Psoas muscle (tissue), 8 donors: ENCODE data around the gene TGM6. TPM values are rescaled to one million over a fixed set of nuclear protein-coding genes. Genes with fewer than 3 reads are reported as not detected.

Source experiments
- ATAC-seq, 4 donors: fragments of 200-7000 bp; cut with Tn5 transposase; one replicate each; pipeline ENCODE4 v1.9.1; 2020; ENCODE audit warnings: moderate library complexity in 3 of 4, mild to moderate bottlenecking in 2 of 4
- DNase-seq, 2 donors: peaks; one replicate each; pipeline ENCODE4 v3.0.0-alpha.2; 2020
- H3K27ac ChIP-seq: fragments of 200-600 bp; one replicate; pipeline ENCODE4 v1.8.0; 2022
- H3K27me3 ChIP-seq, 3 donors: fragments of 200-600 bp in 1 of 3; one replicate each; pipeline versions ENCODE4 v1.6.1 to v1.8.0; 2013 to 2022; ENCODE audit warnings: low read length in 2 of 3, mild to moderate bottlenecking in 2 of 3, moderate library complexity in 1 of 3; ENCODE audit not compliant: insufficient read depth in 3 of 3
- H3K36me3 ChIP-seq, 2 donors: fragments of 200-600 bp in 1 of 2; one replicate each; pipeline versions ENCODE4 v1.6.1 to v1.8.0; 2013 to 2022; ENCODE audit warnings: low read depth in 1 of 2, mild to moderate bottlenecking in 1 of 2, moderate library complexity in 1 of 2; ENCODE audit not compliant: insufficient read depth in 1 of 2
- H3K4me1 ChIP-seq: fragments of 200-600 bp; one replicate; pipeline ENCODE4 v1.8.0; 2022
- H3K4me3 ChIP-seq: fragments of 200-600 bp; one replicate; pipeline ENCODE4 v1.8.0; 2022; ENCODE audit warnings: mild to moderate bottlenecking
- H3K9me3 ChIP-seq: fragments of 200-600 bp; one replicate; pipeline ENCODE4 v1.8.0; 2022
- WGBS, 3 donors: extraction: QIAGEN DNeasy Blood & Tissue Kit; methylation state at CpG; one replicate each; pipeline versions ENCODE4 v1.1.6 to v1.1.7; 2013; 5-methylcytosine and 5-hydroxymethylcytosine counted together
- intact Hi-C, 2 donors: fragments of 100-400 bp; cut with DNase I; formaldehyde crosslinking; loops; one replicate each; pipeline versions ENCODE4 v1.11.0 to v1.14.2; 2022
- long read RNA-seq, 2 donors: library from polyadenylated mRNA; unstranded; transcript quantifications; one replicate each; pipeline ENCODE4 v2.0.0, GENCODE V29; 2021
- polyA plus RNA-seq, 3 donors: library from polyadenylated mRNA; stranded (reverse); fragments of 200-250 nt; gene quantifications; one replicate each; pipeline ENCODE4 v1.2.3, GENCODE V29; 2013
- total RNA-seq, 4 donors: library from RNA; stranded (reverse); fragmentation: NEBNext Ultra II Directional in 2 of 4; extraction: Animal tissue kit (Norgen Biotek cat#: 25700) in 2 of 4; gene quantifications; one replicate each; pipeline versions ENCODE4 v1.2.1 to v1.2.4, GENCODE V29; 2021 to 2023
- TF ChIP-seq, protein P1 (sequence below): fragments of 200-600 bp; IDR thresholded peaks from one replicate; pipeline ENCODE4 v1.8.0; 2022; ENCODE audit warnings: antibody characterized with exemption
- donor health status: healthy with polysubstance abuse.
- donor health status: DM: no; HTN: no; CAD: no; lungs with moderate emphysema.
- donor health status: Bipolar disorder and iron deficiency.
- donor health status: healthy.
- donor health status: DM: yes; HTN: yes; CAD: no.
- donor health status: DM: no; HTN: no; CAD: no.
- donor health status: DM: no; HTN: no; CAD: no.
- donor health status: DM: yes; HTN: yes; CAD: no.

The TGM6 gene
- total RNA-seq (not detected), polyA plus RNA-seq (not detected)
- long read RNA-seq, donor 1: 0 reads
- long read RNA-seq, donor 2: 0 reads

DNA sequence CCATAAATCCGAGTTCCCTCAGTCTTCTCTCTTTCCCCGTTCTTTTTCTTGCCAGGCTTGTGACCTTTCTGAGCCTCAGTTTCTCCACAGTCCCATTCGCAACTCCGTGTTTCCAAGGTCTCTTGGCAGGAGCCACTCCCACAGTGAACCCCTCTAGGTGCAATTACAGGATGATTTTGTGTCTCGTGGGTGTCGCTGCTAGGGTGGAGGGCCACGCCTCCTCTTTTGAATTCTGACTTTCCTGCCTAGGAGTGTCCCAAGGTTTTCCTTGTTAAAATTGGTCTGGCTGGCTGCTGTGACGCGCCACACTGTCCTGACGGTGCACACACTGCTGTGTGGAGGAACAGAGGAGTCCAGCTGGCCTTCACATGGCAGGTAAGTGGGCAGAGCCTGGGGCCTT lies at the start of gene TGM6:
TGM6 (plus strand) TSS at position 301 of the 400 bp plus-strand sequence; CDS start at position 369, 68 bp downstream.
- H3K36me3 ChIP-seq: no peaks in the 10 kb centered on the region
- ATAC-seq (no peak), DNase-seq (no peak)
- no peaks in the 10 kb centered on the region for H3K9me3 ChIP-seq
- intact Hi-C loops: no loop called here
- no peak within 1 kb of the TSS for H3K4me3 ChIP-seq
- no peaks in the 10 kb centered on the region for H3K27me3 ChIP-seq
- 81 to 84% (median 83%) methylated on average over 10 of the region's 10 CpGs for WGBS, 3 donors
- no peak within 1 kb of the TSS for H3K27ac ChIP-seq
- H3K4me1 ChIP-seq: no peaks in the 10 kb centered on the region
- TF ChIP-seq, protein P1, sequence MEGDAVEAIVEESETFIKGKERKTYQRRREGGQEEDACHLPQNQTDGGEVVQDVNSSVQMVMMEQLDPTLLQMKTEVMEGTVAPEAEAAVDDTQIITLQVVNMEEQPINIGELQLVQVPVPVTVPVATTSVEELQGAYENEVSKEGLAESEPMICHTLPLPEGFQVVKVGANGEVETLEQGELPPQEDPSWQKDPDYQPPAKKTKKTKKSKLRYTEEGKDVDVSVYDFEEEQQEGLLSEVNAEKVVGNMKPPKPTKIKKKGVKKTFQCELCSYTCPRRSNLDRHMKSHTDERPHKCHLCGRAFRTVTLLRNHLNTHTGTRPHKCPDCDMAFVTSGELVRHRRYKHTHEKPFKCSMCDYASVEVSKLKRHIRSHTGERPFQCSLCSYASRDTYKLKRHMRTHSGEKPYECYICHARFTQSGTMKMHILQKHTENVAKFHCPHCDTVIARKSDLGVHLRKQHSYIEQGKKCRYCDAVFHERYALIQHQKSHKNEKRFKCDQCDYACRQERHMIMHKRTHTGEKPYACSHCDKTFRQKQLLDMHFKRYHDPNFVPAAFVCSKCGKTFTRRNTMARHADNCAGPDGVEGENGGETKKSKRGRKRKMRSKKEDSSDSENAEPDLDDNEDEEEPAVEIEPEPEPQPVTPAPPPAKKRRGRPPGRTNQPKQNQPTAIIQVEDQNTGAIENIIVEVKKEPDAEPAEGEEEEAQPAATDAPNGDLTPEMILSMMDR: no peak

DNA sequence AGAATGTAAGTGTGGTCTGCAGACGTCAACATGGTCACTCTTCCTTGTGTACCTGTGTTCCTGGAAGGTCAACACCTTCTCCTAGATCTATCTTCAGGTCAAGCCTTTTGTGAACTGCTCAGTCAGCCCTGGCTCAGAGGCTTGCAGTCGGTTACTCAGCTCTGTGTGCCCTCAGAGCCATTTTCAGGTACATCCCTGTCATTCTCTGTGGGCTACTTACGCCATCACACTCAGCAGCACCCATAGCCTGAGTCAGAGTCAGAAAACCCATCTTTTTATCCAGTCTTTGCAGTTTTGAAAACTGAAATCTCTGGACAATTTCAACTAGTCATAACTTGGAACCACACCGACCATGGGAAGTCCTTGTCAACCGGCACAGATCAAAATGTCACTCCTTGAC lies 49.6 kb upstream of the TGM6 start:
- Histone ChIP-seq H3K4me3 (no peak overlapping the region), H3K4me1 (no peaks in the 10 kb centered on the region), H3K9me3 (no peaks in the 10 kb centered on the region), H3K27ac (no peak overlapping the region), H3K36me3 (no peaks in the 10 kb centered on the region), H3K27me3 (peaks cover 0 to 3% (median 2%) of the 10 kb centered on the region in 3 donors)
- intact Hi-C loops: no loop called here
- 89 to 92% (median 89%) methylated on average over 5 of the region's 5 CpGs for WGBS, 3 donors
- TF ChIP-seq, protein P1: no peak
- ATAC-seq (no peak), DNase-seq (no peak)

DNA sequence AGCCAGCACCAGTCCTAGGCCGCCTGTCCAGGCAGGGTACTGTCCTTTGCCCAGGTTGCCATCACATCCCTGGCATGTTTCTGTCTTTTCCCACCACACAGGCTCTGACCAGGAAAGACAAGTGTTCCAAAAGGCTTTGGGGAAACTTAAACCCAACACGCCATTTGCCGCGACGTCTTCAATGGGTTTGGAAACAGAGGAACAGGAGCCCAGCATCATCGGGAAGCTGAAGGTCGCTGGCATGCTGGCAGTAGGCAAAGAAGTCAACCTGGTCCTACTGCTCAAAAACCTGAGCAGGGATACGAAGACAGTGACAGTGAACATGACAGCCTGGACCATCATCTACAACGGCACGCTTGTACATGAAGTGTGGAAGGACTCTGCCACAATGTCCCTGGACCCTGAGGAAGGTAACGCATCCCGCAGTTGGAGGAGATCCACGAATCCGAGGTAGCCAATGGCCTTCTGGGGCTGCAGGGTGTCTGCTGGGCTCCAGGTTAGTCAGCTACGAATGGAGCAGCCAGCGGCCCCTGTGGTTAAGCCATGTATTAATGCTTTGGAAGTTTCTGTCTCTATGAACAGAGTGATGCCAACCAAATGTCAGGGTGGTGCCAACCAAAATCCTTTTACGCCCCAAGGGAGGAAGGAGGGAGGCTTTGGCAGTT lies 48.7 kb upstream of the TGM6 start:
- Histone ChIP-seq H3K27me3 (peaks cover 0 to 2% (median 0%) of the 10 kb centered on the region in 3 donors), H3K9me3 (no peaks in the 10 kb centered on the region), H3K4me1 (no peaks in the 10 kb centered on the region), H3K27ac (no peak overlapping the region), H3K36me3 (no peaks in the 10 kb centered on the region), H3K4me3 (no peak overlapping the region)
- no peak for DNase-seq
- WGBS, 3 donors: 75 to 80% (median 77%) methylated on average over 17 of the region's 17 CpGs
- intact Hi-C loops: no loop called here
- no peak for ATAC-seq
- TF ChIP-seq, protein P1: no peak

DNA sequence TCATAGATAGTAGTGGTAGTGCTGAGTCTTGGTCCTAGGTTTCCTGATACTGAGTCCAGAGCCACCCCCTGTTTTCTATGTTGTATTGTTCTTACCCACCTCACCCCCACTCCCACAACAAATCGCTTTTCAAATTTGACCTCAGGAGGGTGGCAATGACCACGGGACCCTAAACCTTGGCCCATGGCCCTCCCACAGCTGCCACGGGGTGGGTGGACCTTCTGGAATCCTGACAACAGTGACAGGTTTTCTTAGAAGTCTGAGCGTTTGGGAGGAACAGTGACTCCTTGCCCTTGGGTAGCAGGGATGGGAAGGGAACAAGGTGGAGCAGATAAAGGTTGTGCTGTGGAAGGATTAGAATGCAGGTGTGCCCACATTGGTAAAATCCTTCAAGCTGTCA lies 48.0 kb upstream of the TGM6 start:
- Histone ChIP-seq H3K4me3 (no peak overlapping the region), H3K27ac (no peak overlapping the region), H3K36me3 (no peaks in the 10 kb centered on the region), H3K9me3 (no peaks in the 10 kb centered on the region), H3K27me3 (peaks cover 0 to 2% (median 0%) of the 10 kb centered on the region in 3 donors), H3K4me1 (no peaks in the 10 kb centered on the region)
- intact Hi-C loops: no loop called here
- ATAC-seq (no peak), DNase-seq (no peak)
- WGBS, 3 donors: 21 to 46% (median 27%) methylated on average over 4 of the region's 4 CpGs
- TF ChIP-seq, protein P1: no peak

DNA sequence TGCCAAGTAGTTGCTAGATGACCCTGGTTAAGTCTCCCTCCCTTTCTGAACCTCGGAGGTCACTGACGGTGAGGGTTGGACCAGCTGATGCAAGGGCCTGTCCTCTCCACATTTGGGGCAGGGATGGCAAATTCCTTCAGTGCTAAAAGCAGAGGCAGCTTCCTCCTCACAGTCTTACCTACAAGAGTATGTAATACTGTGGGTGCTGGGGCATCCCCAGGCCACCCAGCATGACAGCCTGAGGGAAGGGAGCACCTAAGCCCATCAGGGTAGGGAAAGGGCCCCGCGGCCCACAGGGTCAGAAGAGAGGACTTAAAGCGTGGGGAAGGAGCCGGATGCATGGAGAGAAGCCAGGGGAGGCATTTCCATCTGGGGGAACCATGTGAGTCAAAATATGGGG lies 46.9 kb upstream of the TGM6 start:
- DNase-seq (no peak), ATAC-seq (no peak)
- no peaks in the 10 kb centered on the region for H3K4me1 ChIP-seq
- no peaks in the 10 kb centered on the region for H3K9me3 ChIP-seq
- intact Hi-C loops: no loop called here
- no peaks in the 10 kb centered on the region for H3K36me3 ChIP-seq
- no peak overlapping the region for H3K27ac ChIP-seq
- TF ChIP-seq, protein P1: no peak
- peaks cover 0 to 2% (median 0%) of the 10 kb centered on the region in 3 donors for H3K27me3 ChIP-seq
- 79 to 88% (median 82%) methylated on average over 6 of the region's 6 CpGs for WGBS, 3 donors
- no peak overlapping the region for H3K4me3 ChIP-seq
